DND-41 (cell line): ENCODE data around the gene B3GALT4.

Experiments used
- ATAC-seq: fragments of 200-7000 bp; cut with Tn5 transposase; 3 replicates; pipeline ENCODE4 v1.9.1; 2021; ENCODE audit warnings: low read depth; ENCODE audit not compliant: insufficient read depth
- DNase-seq: peaks from one replicate; pipeline ENCODE4 v3.0.0-alpha.2; 2020
- H2AFZ ChIP-seq: 2 replicates; pipeline ENCODE4 v1.6.0; 2012; ENCODE audit warnings: low read depth, low read length
- H3K27ac ChIP-seq: 2 replicates; pipeline ENCODE4 v1.5.1; 2012; ENCODE audit warnings: low read length, inconsistent platforms
- H3K27me3 ChIP-seq: fragments of 200-600 bp; sonication (generic); 2 replicates; pipeline ENCODE4 v1.6.0; 2012; ENCODE audit warnings: low read length, mild to moderate bottlenecking, inconsistent platforms; ENCODE audit not compliant: insufficient read depth, poor library complexity
- H3K36me3 ChIP-seq: 2 replicates; pipeline ENCODE4 v1.5.1; 2012; ENCODE audit warnings: low read length, inconsistent platforms; ENCODE audit not compliant: insufficient read depth
- H3K4me1 ChIP-seq: 2 replicates; pipeline ENCODE4 v1.5.1; 2012; ENCODE audit warnings: mild to moderate bottlenecking, low read length; ENCODE audit not compliant: insufficient read depth
- H3K4me2 ChIP-seq: 2 replicates; pipeline ENCODE4 v1.6.0; 2012; ENCODE audit warnings: mild to moderate bottlenecking, moderate library complexity, low read length, inconsistent platforms; ENCODE audit not compliant: insufficient read depth
- H3K4me3 ChIP-seq, 2 experiments: fragments of 200-600 bp in 1 of 2; shearing (Covaris generic) in 1 of 2; 2 replicates each; pipeline ENCODE4 v1.5.1; 2012 to 2016; ENCODE audit warnings: inconsistent platforms in 2 of 2, low read length in 2 of 2, mild to moderate bottlenecking in 2 of 2, low read depth in 1 of 2, moderate library complexity in 1 of 2
- H3K79me2 ChIP-seq: 2 replicates; pipeline ENCODE4 v1.6.0; 2012; ENCODE audit warnings: low read length, inconsistent platforms; ENCODE audit not compliant: insufficient read depth
- H3K9ac ChIP-seq: 2 replicates; pipeline ENCODE4 v1.6.0; 2012; ENCODE audit warnings: low read depth, mild to moderate bottlenecking, inconsistent platforms, low read length, moderate library complexity
- H3K9me3 ChIP-seq: 2 replicates; pipeline ENCODE4 v1.5.1; 2012; ENCODE audit warnings: low read length, moderate library complexity, mild to moderate bottlenecking, inconsistent platforms; ENCODE audit not compliant: insufficient read depth, severe bottlenecking
- H4K20me1 ChIP-seq: 2 replicates; pipeline ENCODE4 v1.6.0; 2012; ENCODE audit warnings: low read length; ENCODE audit not compliant: insufficient read depth
- CTCF ChIP-seq: IDR thresholded peaks from 2 replicates; pipeline ENCODE4 v1.5.1; 2012; ENCODE audit warnings: borderline replicate concordance, low read length, moderate library complexity, mild to moderate bottlenecking; ENCODE audit not compliant: poor library complexity, severe bottlenecking; ENCODE audit errors: extremely low read depth
- EZH2 ChIP-seq: IDR thresholded peaks from 3 replicates; pipeline ENCODE4 v1.6.1; 2012; ENCODE audit warnings: borderline replicate concordance, low read depth, mild to moderate bottlenecking, moderate library complexity, low read length, inconsistent platforms; ENCODE audit not compliant: severe bottlenecking

The B3GALT4 gene

GRCh38 chr6:33314515-33314942 lies 37.6 kb downstream of the B3GALT4 start:
- Histone ChIP-seq H3K4me2 (peak overlapping the region; percentile 97), H4K20me1 (peaks cover 13% of the 10 kb centered on the region), H3K9me3 (no peaks in the 10 kb centered on the region), H3K9ac (peak overlapping the region; percentile 85), H2AFZ (peak overlapping the region; percentile 85), H3K27me3 (no peaks in the 10 kb centered on the region), H3K4me3 (peak overlapping the region; percentile 62 to 78; a peak in 3 of 4 replicates), H3K79me2 (peaks cover 64% of the 10 kb centered on the region), H3K27ac (peak overlapping the region; percentile 91), H3K4me1 (peaks cover 55% of the 10 kb centered on the region), H3K36me3 (peaks cover 31% of the 10 kb centered on the region)
- TF ChIP-seq EZH2: no peak
- no peak for TF ChIP-seq CTCF
- ATAC-seq (peak; percentile 26), DNase-seq (peak; percentile 64)

- DNase-seq: no peak
- peaks cover 13% of the 10 kb centered on the region for H4K20me1 ChIP-seq
These were observed 38.2 kb downstream of the B3GALT4 start for GRCh38 chr6:33314943-33315792.

GRCh38 chr6:33315793-33316602 lies 39.1 kb downstream of the B3GALT4 start:
- TF ChIP-seq EZH2 (no peak), CTCF (no peak)
- H3K79me2 ChIP-seq: peaks cover 66% of the 10 kb centered on the region
- no peak overlapping the region for H3K9ac ChIP-seq

More at GRCh38 chr6:33314943-33315792, 38.2 kb downstream of the B3GALT4 start:
- H3K27ac ChIP-seq: peak overlapping the region; percentile 91
- no peaks in the 10 kb centered on the region for H3K9me3 ChIP-seq
- H3K27me3 ChIP-seq: no peaks in the 10 kb centered on the region
- no peak overlapping the region for H2AFZ ChIP-seq
- peaks cover 61% of the 10 kb centered on the region for H3K4me1 ChIP-seq
- peak overlapping the region; percentile 85 for H3K9ac ChIP-seq
- peaks cover 66% of the 10 kb centered on the region for H3K79me2 ChIP-seq
- TF ChIP-seq CTCF: no peak
- no peak for TF ChIP-seq EZH2
- H3K4me2 ChIP-seq: peak overlapping the region; percentile 97
- peak overlapping the region in 1 of 2 experiments; percentile 78; a peak in 1 of 4 replicates for H3K4me3 ChIP-seq
- no peak for ATAC-seq
- peaks cover 38% of the 10 kb centered on the region for H3K36me3 ChIP-seq

More at GRCh38 chr6:33315793-33316602, 39.1 kb downstream of the B3GALT4 start:
- ATAC-seq (no peak), DNase-seq (no peak)
- H3K4me2 ChIP-seq: peak overlapping the region; percentile 75; the same call in 1 of the 2 replicates
- peaks cover 40% of the 10 kb centered on the region for H3K36me3 ChIP-seq
- no peaks in the 10 kb centered on the region for H3K27me3 ChIP-seq
- no peak overlapping the region; the same call in 1 of the 2 replicates for H3K27ac ChIP-seq
- no peaks in the 10 kb centered on the region for H3K9me3 ChIP-seq
- peaks cover 20% of the 10 kb centered on the region for H4K20me1 ChIP-seq
- peaks cover 70% of the 10 kb centered on the region for H3K4me1 ChIP-seq
- no peak overlapping the region for H3K4me3 ChIP-seq
- no peak overlapping the region for H2AFZ ChIP-seq
